GM18508 (cell line): Measurements from ENCODE around the gene SRSF2.
"Not testable (repeated sequence)": the region's sequence is repeated elsewhere in the genome, so short reads cannot be mapped to it uniquely, and the experiment has no call there.

Experiments
- ATAC-seq: cut with Tn5 transposase; IDR thresholded peaks from one replicate; pipeline ENCODE4 v1.9.1; 2021; ENCODE audit warnings: moderate number of reproducible peaks; ENCODE audit not compliant: insufficient read depth, unreplicated experiment

Gene SRSF2

GRCh38 chr17:76722977-76723376 is 14.2 kb downstream of the SRSF2 start:
- not testable (repeated sequence) for ATAC-seq

GRCh38 chr17:76722279-76722678 is 14.9 kb downstream of the SRSF2 start:
- no peak for ATAC-seq

- ATAC-seq = no peak
Measured at GRCh38 chr17:76721463-76721862, 15.7 kb downstream of the SRSF2 start.

- ATAC-seq = no peak
Measured at GRCh38 chr17:76720941-76721340, 16.2 kb downstream of the SRSF2 start.

- no peak for ATAC-seq
Measured at GRCh38 chr17:76720211-76720610, 16.9 kb downstream of the SRSF2 start.

GRCh38 chr17:76718516-76718915 is 18.6 kb downstream of the SRSF2 start:
- no peak for ATAC-seq

- ATAC-seq = no peak
Measured at GRCh38 chr17:76716839-76717215, 20.3 kb downstream of the SRSF2 start.

GRCh38 chr17:76716146-76716838 is 20.8 kb downstream of the SRSF2 start:
- no peak for ATAC-seq

- no peak for ATAC-seq
Measured at GRCh38 chr17:76715496-76715830, 21.7 kb downstream of the SRSF2 start.

- no peak for ATAC-seq
Measured at GRCh38 chr17:76714822-76715495, 22.2 kb downstream of the SRSF2 start.

- no peak for ATAC-seq
Measured at GRCh38 chr17:76714336-76714735, 22.8 kb downstream of the SRSF2 start.

- ATAC-seq = no peak
Measured at GRCh38 chr17:76713765-76714164, 23.4 kb downstream of the SRSF2 start.

- not testable (repeated sequence) for ATAC-seq
Measured at GRCh38 chr17:76712321-76712720, 24.8 kb downstream of the SRSF2 start.

GRCh38 chr17:76710863-76711611 is 26.1 kb downstream of the SRSF2 start, which contains the start of gene MXRA7:
MXRA7 (minus strand) TSS chr17:76710965; CDS start chr17:76710946, 19 bp downstream.
- no peak for ATAC-seq

GRCh38 chr17:76709951-76710862 is 26.9 kb downstream of the SRSF2 start:
- not testable (repeated sequence) for ATAC-seq

GRCh38 chr17:76709077-76709950 is 27.8 kb downstream of the SRSF2 start:
- ATAC-seq = no peak

- ATAC-seq = no peak
Measured at GRCh38 chr17:76707985-76708807, 28.9 kb downstream of the SRSF2 start.

GRCh38 chr17:76706817-76707216 is 30.3 kb downstream of the SRSF2 start:
- no peak for ATAC-seq
